A673 (cell line): ENCODE data around the gene SLC18A2.

Experiments
- CTCF ChIP-seq: fragments of 300-800, 200-600 bp; sonication (generic); conservative IDR thresholded peaks from 2 replicates; pipeline ENCODE4 v1.5.1; 2017; ENCODE audit warnings: low read depth, mild to moderate bottlenecking, antibody characterized with exemption, low read length, moderate library complexity, mixed read lengths
- EZH2 ChIP-seq: fragments of 200-600 bp; sonication (generic); IDR thresholded peaks from 2 replicates; pipeline ENCODE4 v1.6.1; 2017; ENCODE audit warnings: borderline replicate concordance, low read depth, mild to moderate bottlenecking, mixed read lengths, antibody characterized with exemption, low read length; ENCODE audit not compliant: poor library complexity, severe bottlenecking

GRCh38 chr10:117262291-117262902 is 21.5 kb downstream of the SLC18A2 start:
- no peak for TF ChIP-seq EZH2
- TF ChIP-seq CTCF: no peak
